Activated naive CD8-positive, alpha-beta T cell treated with anti-CD3 and anti-CD28 coated beads for 36 hours (primary cell): ENCODE results near the gene VPS35L. TPM values are rescaled to one million over a fixed set of nuclear protein-coding genes. Genes with fewer than 3 reads are reported as not detected.

Experiments
- DNase-seq: peaks from one replicate; pipeline ENCODE4 v3.0.0; 2021
- H3K27ac Mint-ChIP-seq: one replicate; pipeline ENCODE4 v1.8.0; 2022; ENCODE audit warnings: mild to moderate bottlenecking, moderate library complexity, mixed read lengths
- H3K27me3 Mint-ChIP-seq: one replicate; pipeline ENCODE4 v1.8.0; 2022; ENCODE audit warnings: mild to moderate bottlenecking, mixed read lengths
- H3K36me3 Mint-ChIP-seq: one replicate; pipeline ENCODE4 v1.8.0; 2021; ENCODE audit warnings: mild to moderate bottlenecking, mixed read lengths
- H3K4me1 Mint-ChIP-seq: one replicate; pipeline ENCODE4 v1.8.0; 2021; ENCODE audit warnings: mixed read lengths
- H3K4me3 Mint-ChIP-seq: one replicate; pipeline ENCODE4 v1.8.0; 2022; ENCODE audit warnings: mild to moderate bottlenecking, moderate library complexity, mixed read lengths
- H3K9me3 Mint-ChIP-seq: one replicate; pipeline ENCODE4 v1.8.0; 2022; ENCODE audit warnings: mixed read lengths
- total RNA-seq, 2 experiments: library from RNA; stranded (reverse); gene quantifications; one replicate each; pipeline ENCODE4 v1.2.3, GENCODE V29; 2021

The VPS35L gene
- total RNA-seq, 2 experiments from 2014 or later, result 30.2 to 34.1 TPM

- Mint-ChIP-seq H3K4me3 (no peak overlapping the region), H3K27ac (no peak overlapping the region), H3K27me3 (no peaks in the 10 kb centered on the region), H3K4me1 (peaks cover 1% of the 10 kb centered on the region), H3K9me3 (no peaks in the 10 kb centered on the region), H3K36me3 (peaks cover 28% of the 10 kb centered on the region)
- DNase-seq, result no peak
Observed at GRCh38 chr16:19601083-19601976, 45.8 kb downstream of the VPS35L start.

DNA sequence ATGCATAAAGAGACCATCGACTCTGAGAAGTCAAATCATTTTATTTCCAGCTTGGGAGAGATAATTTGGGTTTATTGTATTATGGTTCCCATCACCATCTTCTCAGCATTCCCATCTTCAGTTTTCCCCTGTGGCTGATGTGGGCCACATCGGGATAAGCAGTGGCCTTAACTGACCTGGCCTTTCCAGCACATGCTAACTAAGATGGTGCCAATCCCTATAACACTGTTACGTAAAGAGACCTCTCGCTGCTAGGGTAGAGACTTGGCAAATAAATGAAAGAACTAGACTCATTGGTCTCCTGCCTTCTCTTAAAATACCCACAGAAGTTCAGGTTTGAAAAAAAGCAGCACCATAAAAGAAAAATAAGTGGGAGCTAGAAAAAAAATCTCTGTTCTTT lies 49.4 kb downstream of the VPS35L start:
- Mint-ChIP-seq H3K4me1 (peaks cover 1% of the 10 kb centered on the region), H3K9me3 (no peaks in the 10 kb centered on the region), H3K36me3 (peaks cover 33% of the 10 kb centered on the region), H3K4me3 (no peak overlapping the region), H3K27me3 (no peaks in the 10 kb centered on the region), H3K27ac (no peak overlapping the region)
- DNase-seq, result no peak

DNA sequence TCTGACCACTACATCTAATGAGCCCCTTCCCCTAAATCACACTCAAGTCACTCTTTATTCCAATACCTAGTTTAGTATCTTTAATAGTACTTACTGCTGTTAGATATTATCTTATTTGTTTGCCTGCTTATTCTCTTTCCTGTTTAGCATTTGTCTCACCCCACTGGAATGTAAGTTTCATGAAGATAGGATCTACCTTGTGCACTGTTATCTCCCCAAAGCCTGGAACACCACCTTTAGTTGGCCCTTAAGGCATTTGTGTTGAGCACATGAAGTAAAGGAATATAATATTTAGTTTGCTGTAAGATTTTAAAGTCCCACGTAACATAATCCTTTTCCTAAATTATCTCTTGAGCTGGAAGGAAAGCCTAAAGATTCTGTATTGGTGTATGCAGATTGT lies 50.2 kb downstream of the VPS35L start:
- H3K9me3 Mint-ChIP-seq, result no peaks in the 10 kb centered on the region
- no peak for DNase-seq
- H3K27me3 Mint-ChIP-seq, result no peaks in the 10 kb centered on the region
- H3K27ac Mint-ChIP-seq, result no peak overlapping the region
- peaks cover 1% of the 10 kb centered on the region for H3K4me1 Mint-ChIP-seq
- peaks cover 35% of the 10 kb centered on the region for H3K36me3 Mint-ChIP-seq
- no peak overlapping the region for H3K4me3 Mint-ChIP-seq

DNA sequence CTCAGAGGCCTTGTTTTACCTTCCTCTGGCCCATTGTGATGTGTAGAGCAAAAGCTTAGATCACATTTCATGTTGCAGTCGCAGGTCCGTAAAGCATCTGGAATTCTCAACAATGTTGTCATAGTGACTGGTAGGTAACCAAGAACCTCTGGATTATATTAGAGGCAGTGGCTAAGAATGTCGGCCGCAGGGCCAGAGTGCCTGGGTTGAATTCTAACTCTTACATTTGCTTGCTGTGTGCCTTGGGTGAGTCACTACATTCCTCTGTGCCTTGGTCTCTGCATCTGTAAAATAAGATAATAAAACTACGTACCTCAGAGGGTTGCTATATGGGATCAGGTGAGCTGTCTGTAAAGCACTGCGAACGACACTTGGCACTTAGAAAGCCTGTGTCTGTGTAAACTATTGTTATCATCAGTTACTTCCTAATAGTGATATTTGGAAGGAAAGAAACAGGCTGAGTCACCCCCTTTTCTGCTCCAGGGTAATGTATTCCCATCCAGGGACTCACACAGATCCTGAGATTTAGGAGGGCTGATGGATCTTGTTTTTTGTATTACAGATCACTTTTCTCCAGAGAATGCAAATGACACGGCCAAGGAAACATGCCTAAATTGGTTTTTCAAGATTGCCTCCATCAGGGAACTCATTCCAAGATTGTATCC lies 52.2 kb downstream of the VPS35L start:
- H3K4me3 Mint-ChIP-seq, result no peak overlapping the region
- no peaks in the 10 kb centered on the region for H3K27me3 Mint-ChIP-seq
- H3K27ac Mint-ChIP-seq, result no peak overlapping the region
- DNase-seq, result no peak
- peaks cover 40% of the 10 kb centered on the region for H3K36me3 Mint-ChIP-seq
- no peaks in the 10 kb centered on the region for H3K9me3 Mint-ChIP-seq
- no peaks in the 10 kb centered on the region for H3K4me1 Mint-ChIP-seq

GRCh38 chr16:19609359-19609758 lies 53.9 kb downstream of the VPS35L start:
- H3K4me3 Mint-ChIP-seq, result no peak overlapping the region
- H3K36me3 Mint-ChIP-seq, result peaks cover 35% of the 10 kb centered on the region
- H3K9me3 Mint-ChIP-seq, result no peaks in the 10 kb centered on the region
- no peaks in the 10 kb centered on the region for H3K27me3 Mint-ChIP-seq
- DNase-seq, result no peak
- H3K4me1 Mint-ChIP-seq, result no peaks in the 10 kb centered on the region
- H3K27ac Mint-ChIP-seq, result no peak overlapping the region

- Mint-ChIP-seq H3K9me3 (no peaks in the 10 kb centered on the region), H3K27ac (no peak overlapping the region), H3K4me1 (no peaks in the 10 kb centered on the region), H3K4me3 (no peak overlapping the region), H3K27me3 (no peaks in the 10 kb centered on the region), H3K36me3 (peaks cover 28% of the 10 kb centered on the region)
- no peak for DNase-seq
Observed at GRCh38 chr16:19610200-19610599, 54.7 kb downstream of the VPS35L start.

DNA sequence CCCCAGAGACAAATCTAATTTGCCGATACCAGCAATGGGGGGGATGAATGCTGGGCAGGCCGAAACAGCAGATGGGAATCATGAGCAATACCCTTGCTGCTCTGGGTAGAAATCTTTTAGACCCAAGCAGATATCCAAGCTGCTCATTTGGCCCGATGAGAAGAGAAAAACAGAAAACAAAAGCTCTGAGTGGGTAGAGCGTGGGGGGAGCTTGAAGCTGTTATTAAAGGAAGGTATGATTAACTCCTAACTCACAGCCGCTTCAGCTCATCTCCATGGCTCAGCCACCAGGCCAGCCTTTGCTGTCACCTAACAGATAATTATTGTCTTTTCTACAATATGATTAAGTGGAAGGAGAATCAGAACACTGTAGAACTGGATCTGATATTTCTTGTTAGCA lies 58.3 kb downstream of the VPS35L start:
- Mint-ChIP-seq H3K9me3 (no peaks in the 10 kb centered on the region), H3K36me3 (peaks cover 26% of the 10 kb centered on the region), H3K4me3 (no peak overlapping the region), H3K27ac (no peak overlapping the region), H3K4me1 (no peaks in the 10 kb centered on the region), H3K27me3 (no peaks in the 10 kb centered on the region)
- DNase-seq, result no peak

DNA sequence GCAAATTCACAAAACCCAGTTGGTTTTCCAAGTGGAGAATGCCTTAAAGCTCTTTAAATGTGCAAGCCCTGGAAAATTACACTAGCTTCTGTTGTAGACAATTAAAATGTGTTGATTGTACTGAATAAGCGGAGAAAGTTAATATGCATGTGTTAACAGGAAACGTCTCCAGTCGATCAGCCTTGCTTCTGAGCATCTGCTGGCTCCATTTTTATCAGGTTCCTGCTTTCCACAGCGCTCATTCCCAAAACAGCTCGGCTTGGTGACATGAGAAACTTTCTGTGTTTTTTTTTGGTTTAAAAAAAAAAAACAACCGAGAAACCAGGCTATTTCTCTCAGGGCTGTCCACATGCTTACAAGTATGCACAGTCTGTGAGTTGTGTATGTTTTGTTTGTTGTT lies 60.7 kb downstream of the VPS35L start:
- Mint-ChIP-seq H3K4me3 (no peak overlapping the region), H3K36me3 (peaks cover 18% of the 10 kb centered on the region)

GRCh38 chr16:19618876-19619275 lies 63.4 kb downstream of the VPS35L start:
- no peak for DNase-seq
- no peaks in the 10 kb centered on the region for H3K27me3 Mint-ChIP-seq
- no peaks in the 10 kb centered on the region for H3K9me3 Mint-ChIP-seq
- H3K4me1 Mint-ChIP-seq, result no peaks in the 10 kb centered on the region
- H3K36me3 Mint-ChIP-seq, result peaks cover 11% of the 10 kb centered on the region
- no peak overlapping the region for H3K4me3 Mint-ChIP-seq
- no peak overlapping the region for H3K27ac Mint-ChIP-seq

More for the DNA sequence above, 60.7 kb downstream of the VPS35L start:
- Mint-ChIP-seq H3K9me3 (no peaks in the 10 kb centered on the region), H3K27me3 (no peaks in the 10 kb centered on the region), H3K27ac (no peak overlapping the region), H3K4me1 (no peaks in the 10 kb centered on the region)
- DNase-seq, result no peak

GRCh38 chr16:19621445-19621844 lies 65.9 kb downstream of the VPS35L start:
- H3K9me3 Mint-ChIP-seq, result no peaks in the 10 kb centered on the region
- peaks cover 13% of the 10 kb centered on the region for H3K36me3 Mint-ChIP-seq

GRCh38 chr16:19625039-19625438 lies 69.5 kb downstream of the VPS35L start:
- H3K27ac Mint-ChIP-seq, result no peak overlapping the region
- DNase-seq, result no peak
- H3K4me1 Mint-ChIP-seq, result no peaks in the 10 kb centered on the region
- no peak overlapping the region for H3K4me3 Mint-ChIP-seq
- peaks cover 15% of the 10 kb centered on the region for H3K36me3 Mint-ChIP-seq
- H3K9me3 Mint-ChIP-seq, result no peaks in the 10 kb centered on the region
- no peaks in the 10 kb centered on the region for H3K27me3 Mint-ChIP-seq

More at GRCh38 chr16:19621445-19621844, 65.9 kb downstream of the VPS35L start:
- no peaks in the 10 kb centered on the region for H3K27me3 Mint-ChIP-seq
- H3K4me1 Mint-ChIP-seq, result no peaks in the 10 kb centered on the region
- no peak for DNase-seq
- no peak overlapping the region for H3K4me3 Mint-ChIP-seq
- H3K27ac Mint-ChIP-seq, result no peak overlapping the region

DNA sequence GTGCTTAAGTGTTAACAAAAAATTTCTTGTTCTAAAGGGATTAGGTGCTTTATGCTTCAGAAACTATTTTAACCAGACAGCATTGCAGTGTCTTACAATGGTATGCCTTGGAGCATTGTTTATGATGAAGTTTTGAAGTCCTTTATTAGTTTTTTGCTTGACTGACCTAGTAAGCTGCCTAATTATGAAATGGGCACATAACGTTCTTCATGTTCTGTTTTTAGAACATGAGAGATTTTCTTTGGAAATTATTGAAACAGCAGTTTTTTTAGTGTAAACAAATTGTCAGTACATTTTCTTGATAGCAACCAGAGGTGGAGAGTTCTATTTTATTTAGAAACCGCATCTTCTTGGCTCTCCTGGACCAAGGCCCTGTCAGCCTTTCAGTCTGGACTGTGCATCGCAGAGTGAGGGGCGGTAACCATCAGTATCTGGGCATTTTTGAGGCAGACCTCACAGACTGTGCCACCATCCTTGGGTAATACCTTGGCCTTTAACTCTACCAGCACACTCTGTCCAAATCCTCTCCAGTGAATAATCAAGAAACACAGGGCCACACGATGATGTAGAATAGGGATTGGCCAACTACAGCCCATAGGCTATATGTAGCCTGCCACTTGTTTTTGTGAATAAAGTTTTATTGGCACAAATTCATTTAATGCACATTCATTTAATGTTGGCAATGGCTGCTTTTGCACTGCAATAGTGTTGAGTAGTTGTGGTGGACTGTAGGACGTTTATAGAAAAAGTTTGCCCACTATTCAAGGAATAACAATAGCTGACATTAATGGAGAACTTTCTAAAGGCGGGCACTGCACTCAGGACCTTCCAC lies 81.1 kb downstream of the VPS35L start:
- H3K27me3 Mint-ChIP-seq, result no peaks in the 10 kb centered on the region
- DNase-seq, result no peak
- H3K27ac Mint-ChIP-seq, result no peak overlapping the region
- H3K4me1 Mint-ChIP-seq, result peaks cover 14% of the 10 kb centered on the region
- H3K4me3 Mint-ChIP-seq, result no peak overlapping the region
- no peaks in the 10 kb centered on the region for H3K9me3 Mint-ChIP-seq
- H3K36me3 Mint-ChIP-seq, result peaks cover 10% of the 10 kb centered on the region

- peaks cover 14% of the 10 kb centered on the region for H3K4me1 Mint-ChIP-seq
- DNase-seq, result peak; percentile 2
- peaks cover 5% of the 10 kb centered on the region for H3K36me3 Mint-ChIP-seq
- H3K27me3 Mint-ChIP-seq, result no peaks in the 10 kb centered on the region
- H3K4me3 Mint-ChIP-seq, result no peak overlapping the region
- H3K27ac Mint-ChIP-seq, result no peak overlapping the region
- no peaks in the 10 kb centered on the region for H3K9me3 Mint-ChIP-seq
Observed at GRCh38 chr16:19639986-19640421, 84.5 kb downstream of the VPS35L start.

DNA sequence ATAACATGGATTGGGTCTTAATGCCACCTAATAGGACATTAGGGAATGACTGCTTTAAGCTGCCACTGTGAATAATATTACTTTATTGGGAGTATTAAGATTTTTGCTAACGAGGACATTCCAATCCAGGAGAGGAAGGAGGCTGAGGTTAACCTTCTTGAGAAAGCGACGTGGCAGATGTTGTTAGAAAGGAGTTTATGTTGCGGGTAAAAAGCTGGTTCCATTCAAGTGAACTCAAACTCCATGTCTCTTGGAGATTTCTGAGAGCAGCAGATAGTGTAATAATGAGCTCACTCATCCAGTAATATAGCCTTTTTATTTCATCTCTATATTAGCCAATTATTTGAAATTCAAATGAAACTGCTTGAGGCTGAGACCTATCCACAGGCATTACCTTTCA lies 87.0 kb downstream of the VPS35L start:
- Mint-ChIP-seq H3K27me3 (no peaks in the 10 kb centered on the region), H3K4me3 (no peak overlapping the region), H3K9me3 (no peaks in the 10 kb centered on the region), H3K4me1 (peaks cover 14% of the 10 kb centered on the region), H3K27ac (no peak overlapping the region), H3K36me3 (peaks cover 7% of the 10 kb centered on the region)
- no peak for DNase-seq

DNA sequence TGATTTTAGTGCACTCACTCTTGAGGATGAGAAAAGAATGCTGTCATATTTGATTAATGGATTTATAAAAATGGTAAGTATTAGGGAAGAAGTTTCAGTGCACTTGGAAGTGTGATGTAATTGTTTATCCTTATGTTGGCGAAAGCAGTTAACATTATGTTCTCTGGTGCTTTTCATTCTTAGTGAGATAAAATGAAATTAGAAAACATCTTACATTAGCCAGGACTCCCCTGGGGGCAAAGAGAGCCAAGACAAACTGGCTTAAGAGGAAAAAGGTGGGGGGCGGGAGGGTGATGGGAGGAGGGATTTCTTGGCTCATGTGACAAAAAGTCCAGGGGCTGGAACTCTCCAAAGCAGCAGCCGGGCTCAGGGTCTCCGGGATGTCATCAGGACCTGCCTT lies 89.4 kb downstream of the VPS35L start:
- H3K27ac Mint-ChIP-seq, result no peak overlapping the region
- no peak overlapping the region for H3K4me3 Mint-ChIP-seq
- peaks cover 8% of the 10 kb centered on the region for H3K4me1 Mint-ChIP-seq
- DNase-seq, result no peak
- peaks cover 7% of the 10 kb centered on the region for H3K36me3 Mint-ChIP-seq
- no peaks in the 10 kb centered on the region for H3K9me3 Mint-ChIP-seq
- no peaks in the 10 kb centered on the region for H3K27me3 Mint-ChIP-seq
